ENCODE data around the gene CSNK2B. TPM values are rescaled to one million over a fixed set of nuclear protein-coding genes. Genes with fewer than 3 reads are reported as not detected.

Gene CSNK2B
- polyA plus RNA-seq, 1 donor: 196 TPM

DNA sequence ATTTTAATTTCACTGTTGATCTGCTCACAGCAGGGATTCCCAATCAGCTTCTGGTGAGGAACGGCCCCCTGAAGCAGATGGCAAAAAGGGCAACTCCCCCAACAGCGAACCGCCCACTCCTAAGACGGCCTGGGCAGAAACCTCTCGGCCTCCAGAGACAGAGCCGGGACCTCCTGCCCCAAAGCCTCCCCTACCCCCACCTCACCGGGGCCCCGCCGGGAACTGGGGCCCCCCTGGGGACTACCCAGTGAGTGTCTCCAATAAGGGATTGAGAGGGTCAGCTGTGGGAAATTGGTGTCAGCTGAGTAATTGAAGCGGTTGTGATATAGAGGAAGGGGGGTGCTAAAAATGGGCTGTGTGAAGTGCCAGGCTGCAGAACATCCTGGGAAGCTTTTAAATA lies 38.9 kb upstream of the CSNK2B start:
- no peak overlapping the region for H3K27ac ChIP-seq (ENCODE audit: low read length)
- 100% methylated on average over 1 of the region's 10 CpGs for WGBS (ENCODE audit: insufficient coverage, low lambda C conversion rate)
- H3K4me3 ChIP-seq (ENCODE audit: low read length): no peak overlapping the region
- peaks cover 9% of the 10 kb centered on the region for H3K4me1 ChIP-seq (ENCODE audit: control insufficient read depth, insufficient read depth, low read length)
- no peak for DNase-seq
- H3K9me3 ChIP-seq (ENCODE audit: control insufficient read depth, low read depth, low read length): no peaks in the 10 kb centered on the region
- no peaks in the 10 kb centered on the region for H3K27me3 ChIP-seq (ENCODE audit: control insufficient read depth, insufficient read depth, low read length)
- H3K36me3 ChIP-seq (ENCODE audit: control insufficient read depth, insufficient read depth, low read length): peaks cover 93% of the 10 kb centered on the region

DNA sequence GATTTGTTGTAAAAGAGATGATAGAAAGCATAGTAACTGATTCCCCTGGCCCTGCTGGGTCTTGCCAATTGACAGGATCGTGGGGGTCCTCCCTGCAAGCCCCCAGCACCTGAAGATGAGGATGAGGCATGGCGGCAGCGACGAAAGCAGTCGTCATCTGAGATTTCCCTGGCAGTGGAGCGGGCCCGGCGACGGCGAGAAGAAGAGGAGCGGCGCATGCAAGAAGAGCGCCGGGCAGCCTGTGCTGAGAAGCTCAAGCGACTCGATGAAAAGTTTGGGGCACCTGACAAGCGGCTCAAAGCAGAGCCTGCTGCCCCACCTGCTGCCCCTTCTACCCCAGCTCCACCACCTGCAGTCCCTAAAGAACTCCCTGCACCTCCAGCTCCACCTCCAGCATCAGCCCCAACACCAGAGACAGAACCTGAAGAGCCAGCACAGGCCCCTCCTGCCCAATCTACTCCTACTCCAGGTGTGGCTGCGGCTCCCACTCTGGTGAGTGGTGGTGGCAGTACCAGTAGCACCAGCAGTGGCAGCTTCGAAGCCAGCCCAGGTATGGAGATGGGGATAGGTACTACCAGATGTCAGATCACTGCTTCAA lies 38.1 kb upstream of the CSNK2B start:
- peaks cover under 1% of the 10 kb centered on the region for H3K4me1 ChIP-seq (ENCODE audit: control insufficient read depth, insufficient read depth, low read length)
- no peak overlapping the region for H3K27ac ChIP-seq (ENCODE audit: low read length)
- H3K9me3 ChIP-seq (ENCODE audit: control insufficient read depth, low read depth, low read length): no peaks in the 10 kb centered on the region
- DNase-seq: no peak
- WGBS (ENCODE audit: insufficient coverage, low lambda C conversion rate): no CpG with 5 or more reads among the region's 19 CpGs
- H3K27me3 ChIP-seq (ENCODE audit: control insufficient read depth, insufficient read depth, low read length): no peaks in the 10 kb centered on the region
- peaks cover 96% of the 10 kb centered on the region for H3K36me3 ChIP-seq (ENCODE audit: control insufficient read depth, insufficient read depth, low read length)
- no peak overlapping the region for H3K4me3 ChIP-seq (ENCODE audit: low read length)

DNA sequence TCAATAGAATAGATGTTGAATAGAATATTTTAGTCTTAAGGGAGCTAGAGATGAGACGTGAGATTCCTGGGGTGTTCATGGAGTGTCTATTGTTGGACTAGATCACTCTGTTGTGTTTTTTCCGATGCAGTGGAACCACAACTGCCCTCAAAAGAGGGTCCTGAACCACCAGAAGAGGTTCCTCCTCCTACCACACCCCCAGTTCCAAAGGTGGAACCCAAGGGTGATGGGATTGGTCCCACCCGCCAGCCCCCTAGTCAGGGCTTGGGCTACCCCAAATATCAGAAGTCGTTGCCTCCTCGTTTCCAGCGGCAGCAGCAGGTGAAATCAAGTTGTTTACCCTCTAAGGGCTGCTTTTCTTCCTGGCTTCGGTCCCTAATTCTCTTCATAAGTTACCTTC lies 36.9 kb upstream of the CSNK2B start:
- Histone ChIP-seq H3K27ac (ENCODE audit: low read length) (no peak overlapping the region), H3K36me3 (ENCODE audit: control insufficient read depth, insufficient read depth, low read length) (peaks cover 99% of the 10 kb centered on the region), H3K4me1 (ENCODE audit: control insufficient read depth, insufficient read depth, low read length) (no peaks in the 10 kb centered on the region), H3K4me3 (ENCODE audit: low read length) (no peak overlapping the region), H3K9me3 (ENCODE audit: control insufficient read depth, low read depth, low read length) (no peaks in the 10 kb centered on the region), H3K27me3 (ENCODE audit: control insufficient read depth, insufficient read depth, low read length) (no peaks in the 10 kb centered on the region)
- WGBS (ENCODE audit: insufficient coverage, low lambda C conversion rate): 100% methylated on average over 1 of the region's 7 CpGs
- DNase-seq: no peak

DNA sequence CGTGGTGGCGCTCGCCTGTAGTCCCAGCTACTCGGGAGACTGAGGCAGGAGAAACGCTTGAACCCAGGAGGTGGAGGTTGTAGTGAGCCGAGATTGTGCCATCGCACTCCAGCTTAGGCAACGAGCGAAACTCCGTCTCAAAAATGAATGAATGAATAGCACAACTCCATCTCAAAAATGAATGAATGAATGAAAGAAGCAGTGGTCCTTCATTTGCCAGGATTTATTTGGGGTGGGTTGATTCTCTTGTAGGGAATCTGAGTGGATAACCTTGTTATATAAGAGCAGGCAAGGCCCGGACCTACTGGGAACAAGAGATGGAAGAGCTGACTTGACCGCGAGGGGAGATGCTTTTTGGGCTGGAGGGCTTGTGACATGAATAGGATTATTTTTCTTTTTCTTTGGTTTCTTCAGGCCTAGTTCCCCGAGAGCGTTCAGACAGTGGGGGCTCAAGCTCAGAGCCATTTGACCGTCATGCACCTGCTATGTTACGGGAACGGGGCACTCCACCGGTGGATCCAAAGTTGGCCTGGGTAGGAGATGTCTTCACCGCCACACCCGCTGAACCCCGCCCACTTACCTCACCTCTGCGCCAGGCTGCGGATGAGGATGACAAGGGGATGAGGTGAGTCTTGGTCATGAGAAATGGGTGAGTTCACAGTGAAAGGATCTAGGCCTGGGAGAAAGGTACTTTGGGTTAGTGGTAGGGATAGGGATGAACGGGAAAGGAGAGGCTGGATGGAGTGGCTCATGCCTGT lies 35.5 kb upstream of the CSNK2B start:
- Histone ChIP-seq H3K36me3 (ENCODE audit: control insufficient read depth, insufficient read depth, low read length) (peaks cover 99% of the 10 kb centered on the region), H3K27me3 (ENCODE audit: control insufficient read depth, insufficient read depth, low read length) (no peaks in the 10 kb centered on the region), H3K4me1 (ENCODE audit: control insufficient read depth, insufficient read depth, low read length) (no peaks in the 10 kb centered on the region), H3K9me3 (ENCODE audit: control insufficient read depth, low read depth, low read length) (no peaks in the 10 kb centered on the region), H3K4me3 (ENCODE audit: low read length) (no peak overlapping the region), H3K27ac (ENCODE audit: low read length) (no peak overlapping the region)
- WGBS (ENCODE audit: insufficient coverage, low lambda C conversion rate): 96% methylated on average over 4 of the region's 25 CpGs
- no peak for DNase-seq

DNA sequence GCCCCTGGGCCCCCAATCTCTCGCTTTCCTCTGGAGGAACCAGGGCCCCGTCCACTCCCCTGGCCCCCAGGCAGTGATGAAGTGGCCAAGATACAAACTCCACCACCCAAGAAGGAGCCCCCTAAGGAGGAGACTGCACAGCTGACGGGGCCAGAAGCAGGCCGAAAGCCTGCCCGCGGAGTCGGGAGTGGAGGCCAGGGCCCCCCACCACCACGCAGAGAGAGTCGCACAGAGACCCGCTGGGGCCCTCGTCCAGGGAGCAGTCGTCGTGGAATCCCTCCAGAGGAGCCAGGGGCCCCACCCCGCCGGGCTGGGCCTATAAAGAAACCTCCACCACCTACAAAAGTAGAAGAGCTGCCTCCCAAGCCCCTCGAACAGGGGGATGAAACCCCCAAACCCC lies 34.7 kb upstream of the CSNK2B start:
- Histone ChIP-seq H3K27me3 (ENCODE audit: control insufficient read depth, insufficient read depth, low read length) (no peaks in the 10 kb centered on the region), H3K36me3 (ENCODE audit: control insufficient read depth, insufficient read depth, low read length) (peaks cover 99% of the 10 kb centered on the region), H3K4me3 (ENCODE audit: low read length) (no peak overlapping the region), H3K27ac (ENCODE audit: low read length) (no peak overlapping the region), H3K9me3 (ENCODE audit: control insufficient read depth, low read depth, low read length) (no peaks in the 10 kb centered on the region), H3K4me1 (ENCODE audit: control insufficient read depth, insufficient read depth, low read length) (no peaks in the 10 kb centered on the region)
- WGBS (ENCODE audit: insufficient coverage, low lambda C conversion rate): no CpG with 5 or more reads among the region's 16 CpGs
- no peak for DNase-seq

DNA sequence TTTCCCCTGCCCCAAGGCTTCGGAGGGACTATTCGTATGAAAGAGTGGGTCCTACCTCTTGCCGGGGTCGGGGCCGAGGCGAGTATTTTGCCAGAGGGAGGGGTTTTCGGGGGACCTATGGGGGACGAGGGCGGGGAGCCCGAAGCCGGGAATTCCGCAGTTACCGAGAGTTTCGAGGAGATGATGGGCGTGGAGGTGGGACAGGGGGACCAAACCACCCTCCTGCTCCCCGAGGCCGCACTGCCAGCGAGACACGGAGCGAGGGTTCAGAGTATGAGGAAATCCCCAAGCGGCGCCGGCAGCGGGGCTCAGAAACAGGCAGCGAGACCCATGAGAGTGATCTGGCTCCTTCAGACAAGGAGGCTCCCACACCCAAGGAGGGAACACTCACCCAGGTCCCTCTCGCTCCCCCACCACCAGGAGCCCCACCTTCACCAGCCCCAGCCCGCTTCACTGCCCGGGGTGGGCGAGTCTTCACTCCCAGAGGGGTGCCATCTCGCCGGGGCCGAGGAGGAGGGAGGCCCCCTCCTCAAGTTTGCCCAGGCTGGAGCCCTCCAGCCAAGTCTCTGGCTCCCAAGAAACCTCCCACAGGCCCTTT lies 34.1 kb upstream of the CSNK2B start:
- DNase-seq: no peak
- Histone ChIP-seq H3K9me3 (ENCODE audit: control insufficient read depth, low read depth, low read length) (no peaks in the 10 kb centered on the region), H3K36me3 (ENCODE audit: control insufficient read depth, insufficient read depth, low read length) (peaks cover 99% of the 10 kb centered on the region), H3K27me3 (ENCODE audit: control insufficient read depth, insufficient read depth, low read length) (no peaks in the 10 kb centered on the region), H3K4me1 (ENCODE audit: control insufficient read depth, insufficient read depth, low read length) (no peaks in the 10 kb centered on the region), H3K4me3 (ENCODE audit: low read length) (no peak overlapping the region), H3K27ac (ENCODE audit: low read length) (no peak overlapping the region)
- WGBS (ENCODE audit: insufficient coverage, low lambda C conversion rate): 93% methylated on average over 3 of the region's 32 CpGs

DNA sequence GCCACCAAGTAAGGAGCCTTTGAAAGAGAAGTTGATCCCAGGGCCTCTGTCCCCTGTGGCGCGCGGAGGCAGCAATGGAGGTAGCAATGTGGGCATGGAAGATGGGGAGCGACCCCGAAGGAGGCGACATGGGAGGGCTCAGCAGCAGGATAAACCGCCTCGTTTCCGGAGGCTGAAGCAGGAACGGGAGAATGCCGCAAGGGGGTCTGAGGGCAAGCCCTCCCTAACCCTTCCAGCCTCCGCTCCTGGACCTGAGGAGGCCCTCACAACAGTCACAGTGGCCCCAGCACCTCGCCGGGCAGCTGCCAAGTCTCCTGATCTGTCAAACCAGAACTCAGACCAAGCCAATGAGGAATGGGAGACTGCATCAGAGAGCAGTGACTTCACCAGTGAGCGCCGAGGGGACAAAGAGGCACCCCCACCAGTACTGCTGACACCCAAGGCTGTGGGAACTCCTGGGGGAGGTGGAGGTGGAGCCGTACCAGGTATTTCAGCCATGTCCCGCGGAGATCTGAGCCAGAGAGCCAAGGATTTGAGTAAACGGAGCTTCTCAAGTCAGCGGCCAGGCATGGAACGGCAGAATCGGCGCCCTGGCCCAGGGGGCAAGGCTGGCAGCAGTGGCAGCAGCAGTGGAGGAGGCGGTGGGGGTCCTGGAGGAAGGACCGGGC lies 33.5 kb upstream of the CSNK2B start:
- H3K27ac ChIP-seq (ENCODE audit: low read length): no peak overlapping the region
- H3K9me3 ChIP-seq (ENCODE audit: control insufficient read depth, low read depth, low read length): no peaks in the 10 kb centered on the region
- WGBS (ENCODE audit: insufficient coverage, low lambda C conversion rate): 100% methylated on average over 1 of the region's 26 CpGs
- no peak for DNase-seq
- H3K4me3 ChIP-seq (ENCODE audit: low read length): no peak overlapping the region
- peaks cover 99% of the 10 kb centered on the region for H3K36me3 ChIP-seq (ENCODE audit: control insufficient read depth, insufficient read depth, low read length)
- H3K27me3 ChIP-seq (ENCODE audit: control insufficient read depth, insufficient read depth, low read length): no peaks in the 10 kb centered on the region
- H3K4me1 ChIP-seq (ENCODE audit: control insufficient read depth, insufficient read depth, low read length): no peaks in the 10 kb centered on the region

DNA sequence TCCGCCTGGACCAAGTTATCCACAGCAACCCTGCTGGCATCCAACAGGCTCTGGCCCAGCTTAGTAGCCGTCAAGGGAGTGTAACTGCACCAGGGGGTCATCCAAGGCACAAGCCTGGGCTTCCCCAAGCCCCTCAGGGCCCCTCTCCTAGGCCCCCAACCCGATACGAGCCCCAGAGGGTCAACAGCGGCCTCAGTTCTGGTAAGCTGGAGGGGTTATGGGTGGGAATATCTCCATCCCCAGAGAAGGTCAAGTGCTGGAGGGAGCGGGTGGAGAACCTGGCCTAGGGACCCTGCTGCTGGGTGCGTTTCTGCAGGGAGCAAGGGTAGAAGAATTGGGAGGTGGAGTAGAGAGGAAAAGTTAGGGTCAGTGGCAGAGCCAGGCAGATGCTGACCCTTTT lies 32.4 kb upstream of the CSNK2B start:
- H3K27me3 ChIP-seq (ENCODE audit: control insufficient read depth, insufficient read depth, low read length): no peaks in the 10 kb centered on the region
- no peak for DNase-seq
- H3K27ac ChIP-seq (ENCODE audit: low read length): no peak overlapping the region
- H3K4me3 ChIP-seq (ENCODE audit: low read length): no peak overlapping the region
- H3K36me3 ChIP-seq (ENCODE audit: control insufficient read depth, insufficient read depth, low read length): peaks cover 96% of the 10 kb centered on the region
- no CpG with 5 or more reads among the region's 7 CpGs for WGBS (ENCODE audit: insufficient coverage, low lambda C conversion rate)
- H3K4me1 ChIP-seq (ENCODE audit: control insufficient read depth, insufficient read depth, low read length): no peaks in the 10 kb centered on the region
- no peaks in the 10 kb centered on the region for H3K9me3 ChIP-seq (ENCODE audit: control insufficient read depth, low read depth, low read length)

DNA sequence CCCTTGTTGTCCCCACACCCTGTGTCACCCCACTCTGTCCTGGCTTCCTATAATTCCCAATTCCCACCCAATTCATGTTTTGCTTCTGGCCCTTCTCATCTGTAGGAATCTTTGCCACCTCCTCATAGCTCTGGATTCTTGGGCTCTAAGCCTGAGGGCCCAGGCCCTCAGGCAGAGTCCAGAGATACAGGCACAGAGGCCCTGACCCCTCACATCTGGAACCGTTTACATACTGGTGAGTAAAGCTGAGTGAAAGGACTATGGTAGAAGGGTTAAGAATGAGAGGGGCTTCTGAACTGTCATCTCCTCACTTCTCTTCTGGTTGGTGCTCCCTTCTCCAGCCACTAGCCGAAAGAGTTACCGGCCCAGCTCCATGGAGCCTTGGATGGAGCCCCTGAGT lies 31.7 kb upstream of the CSNK2B start:
- Histone ChIP-seq H3K27me3 (ENCODE audit: control insufficient read depth, insufficient read depth, low read length) (no peaks in the 10 kb centered on the region), H3K9me3 (ENCODE audit: control insufficient read depth, low read depth, low read length) (no peaks in the 10 kb centered on the region), H3K36me3 (ENCODE audit: control insufficient read depth, insufficient read depth, low read length) (peaks cover 92% of the 10 kb centered on the region), H3K27ac (ENCODE audit: low read length) (no peak overlapping the region), H3K4me3 (ENCODE audit: low read length) (no peak overlapping the region), H3K4me1 (ENCODE audit: control insufficient read depth, insufficient read depth, low read length) (no peaks in the 10 kb centered on the region)
- no peak for DNase-seq
- WGBS (ENCODE audit: insufficient coverage, low lambda C conversion rate): no CpG with 5 or more reads among the region's 3 CpGs

DNA sequence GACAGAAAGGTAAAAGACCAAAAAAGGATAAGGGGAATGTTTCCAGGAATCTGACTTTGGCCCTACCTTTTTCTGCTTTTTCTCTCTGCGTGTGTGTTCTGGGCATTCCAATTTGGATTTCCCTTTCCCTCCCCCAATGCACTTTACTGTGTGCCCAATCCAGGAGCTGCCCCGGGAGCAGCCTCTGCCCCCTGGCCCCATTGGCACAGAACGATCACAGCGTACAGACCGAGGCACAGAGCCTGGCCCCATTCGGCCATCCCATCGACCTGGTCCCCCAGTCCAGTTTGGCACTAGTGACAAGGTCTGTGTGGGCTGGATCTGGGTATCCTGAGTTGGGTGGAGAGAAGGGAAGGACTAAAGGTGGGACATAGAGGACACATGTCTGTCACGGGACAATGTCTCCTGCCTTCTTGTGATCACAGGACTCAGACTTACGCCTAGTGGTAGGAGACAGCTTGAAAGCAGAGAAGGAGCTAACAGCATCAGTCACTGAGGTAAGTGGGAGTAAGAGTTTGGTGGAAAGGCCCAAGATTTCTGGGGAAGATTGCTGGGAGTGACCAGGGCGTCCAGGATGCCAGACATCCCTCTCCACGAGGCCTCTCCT lies 30.8 kb upstream of the CSNK2B start:
- no peaks in the 10 kb centered on the region for H3K4me1 ChIP-seq (ENCODE audit: control insufficient read depth, insufficient read depth, low read length)
- no peak for DNase-seq
- H3K27ac ChIP-seq (ENCODE audit: low read length): no peak overlapping the region
- peaks cover 92% of the 10 kb centered on the region for H3K36me3 ChIP-seq (ENCODE audit: control insufficient read depth, insufficient read depth, low read length)
- no peaks in the 10 kb centered on the region for H3K9me3 ChIP-seq (ENCODE audit: control insufficient read depth, low read depth, low read length)
- H3K4me3 ChIP-seq (ENCODE audit: low read length): no peak overlapping the region
- H3K27me3 ChIP-seq (ENCODE audit: control insufficient read depth, insufficient read depth, low read length): no peaks in the 10 kb centered on the region
- 100% methylated on average over 1 of the region's 11 CpGs for whole genome bisulfite sequencing (ENCODE audit: insufficient coverage, low lambda C conversion rate)
